GM12801 (cell line): ENCODE results near the gene C11orf97.

Source experiments
- TF ChIP-seq, protein P1 (sequence below): IDR thresholded peaks from one replicate; pipeline ENCODE4 v1.5.1; 2011; ENCODE audit warnings: control low read depth; ENCODE audit not compliant: insufficient read length; ENCODE audit errors: extremely low read depth

The C11orf97 gene

DNA sequence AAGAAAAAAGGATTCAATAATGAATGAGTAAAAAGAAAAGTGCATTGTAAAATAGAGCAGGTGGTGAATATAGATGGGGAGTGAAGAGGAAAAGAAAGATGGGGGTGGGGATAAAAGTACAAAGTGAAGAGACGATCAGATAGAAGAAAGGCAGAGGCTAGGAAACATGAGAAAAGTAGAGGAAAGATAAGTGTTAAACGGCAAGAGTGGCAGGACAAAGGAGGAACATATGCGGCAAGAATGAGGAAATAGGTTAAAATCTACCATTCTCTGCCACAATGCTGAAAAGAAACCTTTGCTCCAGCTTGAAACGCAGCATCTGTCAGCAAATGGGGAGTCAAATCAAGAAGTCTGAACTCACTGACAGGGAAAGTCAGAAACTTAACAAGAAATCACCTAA lies 38.3 kb downstream of the C11orf97 start:
- TF ChIP-seq, protein P1, sequence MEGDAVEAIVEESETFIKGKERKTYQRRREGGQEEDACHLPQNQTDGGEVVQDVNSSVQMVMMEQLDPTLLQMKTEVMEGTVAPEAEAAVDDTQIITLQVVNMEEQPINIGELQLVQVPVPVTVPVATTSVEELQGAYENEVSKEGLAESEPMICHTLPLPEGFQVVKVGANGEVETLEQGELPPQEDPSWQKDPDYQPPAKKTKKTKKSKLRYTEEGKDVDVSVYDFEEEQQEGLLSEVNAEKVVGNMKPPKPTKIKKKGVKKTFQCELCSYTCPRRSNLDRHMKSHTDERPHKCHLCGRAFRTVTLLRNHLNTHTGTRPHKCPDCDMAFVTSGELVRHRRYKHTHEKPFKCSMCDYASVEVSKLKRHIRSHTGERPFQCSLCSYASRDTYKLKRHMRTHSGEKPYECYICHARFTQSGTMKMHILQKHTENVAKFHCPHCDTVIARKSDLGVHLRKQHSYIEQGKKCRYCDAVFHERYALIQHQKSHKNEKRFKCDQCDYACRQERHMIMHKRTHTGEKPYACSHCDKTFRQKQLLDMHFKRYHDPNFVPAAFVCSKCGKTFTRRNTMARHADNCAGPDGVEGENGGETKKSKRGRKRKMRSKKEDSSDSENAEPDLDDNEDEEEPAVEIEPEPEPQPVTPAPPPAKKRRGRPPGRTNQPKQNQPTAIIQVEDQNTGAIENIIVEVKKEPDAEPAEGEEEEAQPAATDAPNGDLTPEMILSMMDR = no peak

DNA sequence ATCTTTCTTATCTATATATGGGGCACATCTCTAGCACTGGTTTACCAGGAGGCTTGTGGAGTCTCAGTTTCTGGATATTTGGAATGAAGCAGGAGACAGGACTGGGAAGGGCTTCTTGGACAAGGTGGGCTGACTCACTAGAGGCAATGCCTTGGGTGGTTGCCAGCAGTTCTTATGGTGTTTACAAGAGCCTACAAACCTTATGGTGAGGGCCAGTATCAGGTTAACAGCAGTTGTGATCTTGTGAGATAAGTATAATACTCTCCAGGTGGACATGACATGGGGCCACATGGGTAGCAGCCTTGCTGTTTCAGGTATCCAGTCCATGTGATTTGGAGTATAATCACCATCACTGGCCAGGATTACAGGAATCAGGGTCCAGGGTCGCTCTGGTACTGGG lies 41.7 kb downstream of the C11orf97 start:
- TF ChIP-seq, protein P1 = no peak

DNA sequence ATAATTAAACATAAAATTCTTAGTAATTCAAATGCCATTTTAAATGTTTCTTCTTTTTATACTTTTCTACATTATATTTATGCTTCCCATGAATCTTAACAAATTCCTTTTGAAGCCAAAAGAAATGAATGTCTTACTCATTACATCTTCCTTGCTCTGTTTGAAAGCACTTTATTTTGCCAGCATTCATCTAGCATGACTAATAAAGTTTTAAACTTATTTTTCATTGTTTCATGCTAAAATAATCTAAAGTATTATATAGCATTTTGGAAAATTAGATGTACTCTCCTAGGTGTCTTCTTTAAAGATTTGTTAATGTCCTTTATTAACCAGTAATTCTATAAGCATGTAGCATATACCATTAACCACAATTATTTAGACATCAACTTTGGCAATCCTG lies 45.2 kb downstream of the C11orf97 start:
- TF ChIP-seq, protein P1 = no peak

DNA sequence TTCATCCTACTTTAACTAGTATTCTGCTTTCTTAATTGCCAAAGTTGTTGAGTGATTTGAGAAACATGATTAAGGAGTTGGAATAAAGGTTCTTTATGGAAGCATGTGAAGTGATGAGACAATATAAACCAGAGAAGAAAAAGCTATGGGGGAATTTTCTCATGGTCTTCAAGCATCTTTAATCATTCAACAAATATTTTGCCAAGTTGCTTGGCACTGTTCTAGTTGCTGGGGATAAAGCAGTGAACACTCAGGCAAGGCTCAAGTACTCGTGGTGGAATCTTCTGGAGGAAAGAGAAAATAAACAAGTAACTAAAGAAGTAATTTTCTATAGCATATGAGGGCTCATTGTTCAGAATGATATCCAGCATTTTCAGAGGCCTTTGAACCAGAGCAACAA lies 45.7 kb downstream of the C11orf97 start:
- TF ChIP-seq, protein P1 = no peak

DNA sequence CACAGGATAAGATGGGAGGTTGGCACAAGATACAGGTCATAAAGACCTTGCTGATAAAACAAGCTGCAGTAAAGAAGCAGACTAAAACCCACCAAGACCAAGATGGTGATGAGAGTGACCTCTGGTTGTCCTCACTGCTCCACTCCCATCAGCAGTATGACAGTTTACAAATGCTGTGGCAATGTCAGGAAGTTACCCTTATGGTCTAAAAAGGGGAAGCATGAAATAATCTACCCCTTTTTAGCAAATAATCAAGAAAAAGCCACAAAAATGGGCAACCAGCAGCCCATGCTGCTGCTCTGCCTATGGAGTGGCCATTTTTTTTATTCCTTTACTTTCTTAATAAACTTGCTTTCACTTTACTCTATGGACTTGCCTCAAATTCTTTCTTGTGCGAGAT lies 46.2 kb downstream of the C11orf97 start:
- TF ChIP-seq, protein P1 = no peak

DNA sequence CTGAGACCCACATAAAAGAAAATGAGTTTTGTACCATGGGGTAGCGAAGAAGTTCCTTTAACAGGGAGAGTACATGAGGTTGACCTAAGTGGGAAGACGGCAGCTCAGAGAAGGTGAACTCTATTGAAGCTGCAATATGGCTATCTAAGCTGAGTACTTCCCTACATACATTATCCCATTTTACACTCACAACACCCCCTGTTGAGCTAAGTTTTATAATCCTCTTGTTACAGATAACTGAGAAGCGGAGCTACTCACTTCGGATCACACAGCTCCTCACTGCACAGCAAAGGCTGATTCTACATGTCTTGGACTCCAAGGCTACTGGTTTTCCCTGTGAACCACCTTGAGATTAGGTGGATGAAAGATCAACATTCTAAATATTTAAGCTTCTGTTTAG lies 46.7 kb downstream of the C11orf97 start:
- TF ChIP-seq, protein P1 = no peak

DNA sequence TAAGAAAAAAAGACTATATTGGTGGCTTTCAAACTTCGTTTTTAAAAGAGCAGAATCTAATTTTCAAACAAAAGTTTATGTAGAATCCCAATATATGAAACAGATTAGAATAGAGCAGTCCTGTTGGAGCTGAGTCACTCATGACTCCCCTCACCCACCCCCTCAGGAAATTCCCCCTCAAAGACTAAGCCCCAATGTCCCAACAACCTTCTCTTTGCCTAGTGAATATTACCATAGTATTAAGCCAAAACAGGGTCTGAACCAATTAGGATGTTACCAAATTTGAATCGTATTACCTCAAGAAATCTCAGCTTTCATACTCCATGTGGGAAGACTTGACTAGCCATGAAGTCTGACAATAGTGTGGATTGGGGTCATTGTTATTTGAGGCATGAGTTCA lies 47.1 kb downstream of the C11orf97 start:
- TF ChIP-seq, protein P1 = no peak

DNA sequence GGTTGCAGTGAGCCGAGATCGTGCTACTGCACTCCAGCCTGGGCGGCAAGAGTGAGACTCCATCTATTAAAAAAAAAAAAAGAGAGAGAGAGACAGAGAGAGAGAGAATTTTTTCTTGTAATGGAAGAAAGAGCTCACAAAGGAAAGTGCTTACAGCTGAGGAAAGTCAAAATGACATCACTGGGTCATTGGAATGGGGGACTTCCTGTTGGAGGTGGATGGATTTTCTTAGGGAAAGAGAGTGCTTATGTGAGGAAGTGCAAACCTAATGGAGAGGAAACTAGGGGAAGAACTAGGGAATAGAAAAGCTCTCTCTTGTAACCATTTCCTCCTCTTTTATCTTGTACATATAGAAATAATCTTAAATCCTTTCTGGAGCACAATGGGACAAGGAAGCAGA lies 48.6 kb downstream of the C11orf97 start:
- TF ChIP-seq, protein P1 = no peak
